GM10266 (cell line): ENCODE data around the gene PKD1.
A peak's percentile ranks its signal among the peaks of the same experiment; 100 is the strongest.

Experiments
- DNase-seq: peaks from one replicate; pipeline ENCODE4 v3.0.0; 2012; ENCODE audit errors: extremely low spot score
- CTCF ChIP-seq: IDR thresholded peaks from 2 replicates; pipeline ENCODE4 v1.5.1; 2012; ENCODE audit warnings: mild to moderate bottlenecking, low read depth; ENCODE audit not compliant: control insufficient read depth, insufficient read depth; ENCODE audit errors: missing control alignments

Gene PKD1

GRCh38 chr16:2084895-2085625 lies 50.6 kb downstream of the PKD1 start:
- TF ChIP-seq CTCF: no peak
- DNase-seq: no peak

GRCh38 chr16:2083876-2084780 lies 51.6 kb downstream of the PKD1 start:
- DNase-seq: peak; percentile 44
- no peak for TF ChIP-seq CTCF

- DNase-seq: no peak
- no peak for TF ChIP-seq CTCF
Measured at GRCh38 chr16:2083409-2083808, 52.3 kb downstream of the PKD1 start.

- no peak for TF ChIP-seq CTCF
- no peak for DNase-seq
Measured at GRCh38 chr16:2082983-2083364, 52.7 kb downstream of the PKD1 start.

GRCh38 chr16:2082171-2082982 lies 53.3 kb downstream of the PKD1 start:
- TF ChIP-seq CTCF: no peak
- no peak for DNase-seq

GRCh38 chr16:2081201-2082084 lies 54.3 kb downstream of the PKD1 start:
- no peak for DNase-seq
- TF ChIP-seq CTCF: no peak
